Measurements from ENCODE around the gene SUN1.
"Not testable (repeated sequence)": the region's sequence is repeated elsewhere in the genome, so short reads cannot be mapped to it uniquely, and the experiment has no call there.

The SUN1 gene

DNA sequence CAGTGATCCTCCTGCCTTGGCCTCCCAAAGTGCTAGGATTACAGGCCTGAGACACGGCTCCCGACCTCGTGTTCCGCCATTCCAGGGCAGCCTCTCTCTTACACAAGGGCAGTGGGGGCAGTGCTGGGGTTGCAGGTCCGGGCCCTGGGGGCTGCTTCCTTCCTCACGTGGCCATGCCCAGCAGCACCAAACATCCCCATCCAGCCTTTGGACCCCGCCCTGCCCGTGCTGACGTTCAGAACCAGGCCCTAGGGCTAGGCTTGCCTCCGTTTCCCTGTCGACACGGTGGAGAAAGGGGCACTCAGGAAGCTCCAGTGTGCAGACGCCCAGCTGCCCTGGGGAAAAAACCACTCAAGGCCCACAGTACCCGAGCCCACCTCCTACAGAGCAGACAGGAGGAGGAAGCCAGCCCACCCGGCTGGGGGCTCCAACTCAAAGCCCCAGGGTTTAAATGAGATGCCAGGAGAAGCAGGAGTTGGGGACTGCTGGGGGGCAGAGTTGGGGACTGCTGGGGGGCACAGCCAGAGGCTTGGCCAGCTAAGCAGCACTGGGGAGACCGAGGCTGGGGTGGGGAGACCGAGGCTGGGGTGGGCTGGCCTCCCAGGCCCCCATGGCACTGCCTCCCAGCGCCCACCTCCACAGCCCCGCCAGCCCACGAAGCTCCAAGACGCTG lies 86.3 kb downstream of the SUN1 start:
- H3K27ac ChIP-seq (ENCODE audit: low read depth in 2 of 2, low read length in 2 of 2) = no peak overlapping the region
- no peaks in the 10 kb centered on the region for H3K27me3 ChIP-seq (ENCODE audit: control insufficient read depth in 2 of 2, insufficient read depth in 2 of 2, low read length in 2 of 2)
- H3K9me3 ChIP-seq (ENCODE audit: control insufficient read depth in 2 of 2, low read length in 2 of 2) = no peaks in the 10 kb centered on the region
- no peak overlapping the region for H3K9ac ChIP-seq (ENCODE audit: low read depth in 1 of 2, low read length in 2 of 2)
- peaks cover 0 to 2% of the 10 kb centered on the region in 2 donors for H3K36me3 ChIP-seq (ENCODE audit: control insufficient read depth in 2 of 2, insufficient read depth in 2 of 2, low read length in 2 of 2)
- H3K4me3 ChIP-seq (ENCODE audit: low read length in 2 of 2) = no peak overlapping the region
- peaks cover 54 to 65% of the 10 kb centered on the region in 2 donors for H3K4me1 ChIP-seq (ENCODE audit: control insufficient read depth in 2 of 2, insufficient read depth in 2 of 2, low read length in 2 of 2)

DNA sequence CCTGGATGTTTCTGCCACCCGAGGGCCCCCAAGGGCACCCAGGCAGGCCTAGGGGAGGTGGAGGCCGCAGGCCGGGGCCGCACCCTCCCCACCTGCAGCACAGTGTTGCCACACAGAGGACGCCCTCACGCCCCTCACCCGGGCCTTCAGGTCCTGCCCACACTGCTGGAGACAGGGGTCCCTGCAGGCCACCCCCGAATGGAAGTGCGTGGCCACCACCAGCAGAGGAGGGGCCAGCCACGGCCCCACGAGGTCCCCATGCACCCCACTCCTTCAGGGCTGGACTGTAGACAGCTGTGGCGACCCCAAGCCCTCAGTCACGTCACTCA lies 86.8 kb downstream of the SUN1 start:
- H3K4me3 ChIP-seq (ENCODE audit: low read length in 2 of 2) = no peak overlapping the region
- peaks cover 0 to 2% of the 10 kb centered on the region in 2 donors for H3K36me3 ChIP-seq (ENCODE audit: control insufficient read depth in 2 of 2, insufficient read depth in 2 of 2, low read length in 2 of 2)
- no peaks in the 10 kb centered on the region for H3K9me3 ChIP-seq (ENCODE audit: control insufficient read depth in 2 of 2, low read length in 2 of 2)
- no peaks in the 10 kb centered on the region for H3K27me3 ChIP-seq (ENCODE audit: control insufficient read depth in 2 of 2, insufficient read depth in 2 of 2, low read length in 2 of 2)
- H3K4me1 ChIP-seq (ENCODE audit: control insufficient read depth in 2 of 2, insufficient read depth in 2 of 2, low read length in 2 of 2) = peaks cover 57 to 63% of the 10 kb centered on the region in 2 donors
- no peak overlapping the region for H3K9ac ChIP-seq (ENCODE audit: low read depth in 1 of 2, low read length in 2 of 2)
- peak overlapping the region in 1 of 2 donors; percentile 9 for H3K27ac ChIP-seq (ENCODE audit: low read depth in 2 of 2, low read length in 2 of 2)

DNA sequence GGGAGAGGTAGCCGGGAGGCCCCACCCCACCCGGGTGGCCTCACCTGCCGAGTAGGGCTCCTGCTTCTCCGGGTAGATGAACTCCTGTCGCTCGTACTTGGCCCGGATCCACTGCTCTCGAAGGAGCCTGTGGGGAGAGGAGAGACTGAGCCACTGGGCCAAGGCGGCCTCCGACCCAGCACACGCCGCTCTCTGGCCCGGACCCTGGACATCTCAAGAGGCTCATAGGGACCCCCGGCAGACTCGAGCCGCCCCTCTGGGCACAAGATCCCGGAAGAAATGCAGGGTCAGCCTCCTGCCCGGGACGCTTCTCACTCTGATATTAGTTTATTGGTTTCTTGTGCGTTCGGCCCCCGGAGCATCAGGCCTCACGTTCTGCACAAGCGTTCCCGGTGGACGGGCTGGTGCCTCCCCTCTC lies 87.7 kb downstream of the SUN1 start:
- Histone ChIP-seq H3K9me3 (ENCODE audit: control insufficient read depth in 2 of 2, low read length in 2 of 2) (no peaks in the 10 kb centered on the region), H3K27ac (ENCODE audit: low read depth in 2 of 2, low read length in 2 of 2) (peak overlapping the region; percentile 80 to 97), H3K4me3 (ENCODE audit: low read length in 2 of 2) (peak overlapping the region; percentile 50 to 57), H3K9ac (ENCODE audit: low read depth in 1 of 2, low read length in 2 of 2) (peak overlapping the region; percentile 24 to 75), H3K27me3 (ENCODE audit: control insufficient read depth in 2 of 2, insufficient read depth in 2 of 2, low read length in 2 of 2) (no peaks in the 10 kb centered on the region), H3K36me3 (ENCODE audit: control insufficient read depth in 2 of 2, insufficient read depth in 2 of 2, low read length in 2 of 2) (peaks cover 0 to 2% of the 10 kb centered on the region in 2 donors), H3K4me1 (ENCODE audit: control insufficient read depth in 2 of 2, insufficient read depth in 2 of 2, low read length in 2 of 2) (peaks cover 55 to 61% of the 10 kb centered on the region in 2 donors)

DNA sequence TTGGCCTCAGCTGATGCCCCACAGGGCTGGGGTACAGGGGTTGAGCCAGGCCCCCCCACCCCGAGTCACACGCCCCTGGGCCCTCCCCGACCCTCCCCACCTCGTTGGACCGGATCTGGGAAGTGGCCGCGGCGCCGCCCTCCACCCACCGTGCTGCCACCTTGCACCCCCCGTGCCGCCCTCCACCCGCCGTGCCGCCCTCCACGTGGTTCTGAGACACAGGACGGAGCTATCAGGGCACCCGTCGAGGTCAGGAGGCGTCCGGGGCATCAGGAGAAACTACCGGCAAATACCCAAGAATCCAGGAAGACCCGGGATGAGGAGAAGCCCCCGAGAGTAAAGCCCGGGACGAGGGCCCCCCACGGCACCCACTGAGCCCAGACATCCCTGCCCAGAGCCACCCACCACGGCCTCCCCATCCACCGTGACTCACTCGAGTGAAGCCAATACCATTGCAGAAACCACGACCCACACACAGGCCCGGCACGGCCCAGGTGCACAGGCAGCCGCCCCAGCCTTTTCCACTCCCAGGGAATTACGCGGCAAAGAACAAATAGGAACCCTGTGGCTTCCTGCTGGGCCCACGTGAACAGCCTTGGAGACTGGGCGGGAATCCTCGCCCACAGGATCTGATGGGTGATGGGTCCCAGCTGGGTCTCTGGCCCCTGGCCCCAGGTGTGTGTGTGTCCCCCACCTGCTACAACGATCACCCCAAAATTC lies 88.2 kb downstream of the SUN1 start:
- peaks cover 54 to 60% of the 10 kb centered on the region in 2 donors for H3K4me1 ChIP-seq (ENCODE audit: control insufficient read depth in 2 of 2, insufficient read depth in 2 of 2, low read length in 2 of 2)
- H3K27ac ChIP-seq (ENCODE audit: low read depth in 2 of 2, low read length in 2 of 2) = peak overlapping the region; percentile 80 to 97
- peak overlapping the region; percentile 50 to 57 for H3K4me3 ChIP-seq (ENCODE audit: low read length in 2 of 2)
- H3K9me3 ChIP-seq (ENCODE audit: control insufficient read depth in 2 of 2, low read length in 2 of 2) = no peaks in the 10 kb centered on the region
- H3K27me3 ChIP-seq (ENCODE audit: control insufficient read depth in 2 of 2, insufficient read depth in 2 of 2, low read length in 2 of 2) = no peaks in the 10 kb centered on the region
- H3K36me3 ChIP-seq (ENCODE audit: control insufficient read depth in 2 of 2, insufficient read depth in 2 of 2, low read length in 2 of 2) = peaks cover 0 to 2% of the 10 kb centered on the region in 2 donors
- peak overlapping the region; percentile 56 to 75 for H3K9ac ChIP-seq (ENCODE audit: low read depth in 1 of 2, low read length in 2 of 2)

DNA sequence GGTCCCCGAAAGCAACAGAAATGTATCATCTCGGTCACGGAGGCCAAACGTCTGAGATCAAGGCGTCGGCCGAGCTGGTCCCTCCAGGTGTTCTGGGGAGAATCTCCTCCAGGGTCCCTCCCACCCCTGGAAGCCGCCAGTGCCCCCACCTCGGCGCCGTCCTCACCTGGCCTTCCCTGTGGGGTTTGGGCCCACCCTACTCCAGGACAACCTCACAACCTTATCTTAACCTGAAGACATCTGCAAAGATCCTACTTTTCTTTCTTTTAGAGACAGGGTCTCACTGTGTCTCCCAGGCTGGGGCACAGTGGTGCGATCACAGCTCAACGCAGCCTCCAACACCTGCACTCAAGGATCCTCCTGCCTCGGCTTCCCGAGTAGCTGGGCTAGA lies 88.8 kb downstream of the SUN1 start:
- H3K9ac ChIP-seq (ENCODE audit: low read depth in 1 of 2, low read length in 2 of 2) = peak overlapping the region in 1 of 2 donors; percentile 67
- H3K27me3 ChIP-seq (ENCODE audit: control insufficient read depth in 2 of 2, insufficient read depth in 2 of 2, low read length in 2 of 2) = no peaks in the 10 kb centered on the region
- H3K36me3 ChIP-seq (ENCODE audit: control insufficient read depth in 2 of 2, insufficient read depth in 2 of 2, low read length in 2 of 2) = peaks cover 0 to 2% of the 10 kb centered on the region in 2 donors
- no peaks in the 10 kb centered on the region for H3K9me3 ChIP-seq (ENCODE audit: control insufficient read depth in 2 of 2, low read length in 2 of 2)
- H3K4me1 ChIP-seq (ENCODE audit: control insufficient read depth in 2 of 2, insufficient read depth in 2 of 2, low read length in 2 of 2) = peaks cover 59 to 60% of the 10 kb centered on the region in 2 donors
- peak overlapping the region in 1 of 2 donors; percentile 57 for H3K4me3 ChIP-seq (ENCODE audit: low read length in 2 of 2)
- H3K27ac ChIP-seq (ENCODE audit: low read depth in 2 of 2, low read length in 2 of 2) = peak overlapping the region; percentile 80 to 97

GRCh38 chr7:921581-922333 lies 89.5 kb downstream of the SUN1 start:
- H3K36me3 ChIP-seq (ENCODE audit: control insufficient read depth in 2 of 2, insufficient read depth in 2 of 2, low read length in 2 of 2) = peaks cover 0 to 2% of the 10 kb centered on the region in 2 donors
- peak overlapping the region; percentile 80 to 97 for H3K27ac ChIP-seq (ENCODE audit: low read depth in 2 of 2, low read length in 2 of 2)
- no peaks in the 10 kb centered on the region for H3K9me3 ChIP-seq (ENCODE audit: control insufficient read depth in 2 of 2, low read length in 2 of 2)
- H3K27me3 ChIP-seq (ENCODE audit: control insufficient read depth in 2 of 2, insufficient read depth in 2 of 2, low read length in 2 of 2) = no peaks in the 10 kb centered on the region
- peak overlapping the region; percentile 67 to 68 for H3K9ac ChIP-seq (ENCODE audit: low read depth in 1 of 2, low read length in 2 of 2)
- no peak overlapping the region for H3K4me3 ChIP-seq (ENCODE audit: low read length in 2 of 2)
- peaks cover 56 to 62% of the 10 kb centered on the region in 2 donors for H3K4me1 ChIP-seq (ENCODE audit: control insufficient read depth in 2 of 2, insufficient read depth in 2 of 2, low read length in 2 of 2)

DNA sequence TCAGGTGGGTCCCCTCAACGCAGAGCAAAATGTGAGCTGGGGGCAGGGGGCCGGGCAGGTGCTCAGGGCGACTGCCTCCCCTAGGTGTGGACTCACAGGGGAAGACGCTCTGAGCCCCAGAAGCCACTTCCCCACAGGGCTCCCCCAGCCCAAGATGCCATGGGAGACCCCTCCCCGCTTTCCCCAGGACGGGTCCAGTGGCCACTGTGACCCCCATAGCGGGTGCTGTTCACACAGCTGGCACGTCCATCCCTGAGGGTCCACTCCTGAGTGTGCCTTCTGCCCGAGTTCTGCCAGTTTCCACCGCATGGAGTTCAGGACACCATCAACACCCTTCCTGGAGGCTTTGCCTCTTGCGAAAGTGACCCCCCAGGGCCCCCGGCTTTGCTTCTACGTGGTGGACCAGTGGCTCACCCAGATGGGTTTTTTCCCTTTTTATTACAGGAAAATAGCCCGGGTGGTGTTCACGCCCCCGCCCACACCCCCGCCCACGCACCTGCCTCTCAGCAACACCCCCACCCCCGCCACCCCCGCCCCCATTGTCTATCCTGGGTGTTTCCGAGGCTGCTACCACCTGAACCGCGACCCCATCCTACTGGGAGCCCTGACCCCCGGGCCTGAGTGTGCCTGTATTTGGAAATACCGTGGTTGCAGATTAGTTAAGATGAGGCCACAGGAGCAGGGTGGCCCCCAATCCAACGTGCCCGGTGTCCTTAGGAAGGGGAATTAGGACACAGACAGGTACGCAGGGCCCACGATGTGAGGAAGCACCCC lies 90.2 kb downstream of the SUN1 start:
- peak overlapping the region; percentile 97 to 98 for H3K27ac ChIP-seq (ENCODE audit: low read depth in 2 of 2, low read length in 2 of 2)
- peak overlapping the region; percentile 74 to 92 for H3K9ac ChIP-seq (ENCODE audit: low read depth in 1 of 2, low read length in 2 of 2)
- H3K4me1 ChIP-seq (ENCODE audit: control insufficient read depth in 2 of 2, insufficient read depth in 2 of 2, low read length in 2 of 2) = peaks cover 64 to 69% of the 10 kb centered on the region in 2 donors
- no peaks in the 10 kb centered on the region for H3K9me3 ChIP-seq (ENCODE audit: control insufficient read depth in 2 of 2, low read length in 2 of 2)
- no peaks in the 10 kb centered on the region for H3K27me3 ChIP-seq (ENCODE audit: control insufficient read depth in 2 of 2, insufficient read depth in 2 of 2, low read length in 2 of 2)
- H3K36me3 ChIP-seq (ENCODE audit: control insufficient read depth in 2 of 2, insufficient read depth in 2 of 2, low read length in 2 of 2) = peaks cover 0 to 2% of the 10 kb centered on the region in 2 donors
- peak overlapping the region; percentile 40 to 57 for H3K4me3 ChIP-seq (ENCODE audit: low read length in 2 of 2)

- Histone ChIP-seq H3K27me3 (ENCODE audit: control insufficient read depth in 2 of 2, insufficient read depth in 2 of 2, low read length in 2 of 2) (no peaks in the 10 kb centered on the region), H3K9me3 (ENCODE audit: control insufficient read depth in 2 of 2, low read length in 2 of 2) (no peaks in the 10 kb centered on the region), H3K27ac (ENCODE audit: low read depth in 2 of 2, low read length in 2 of 2) (peak overlapping the region; percentile 97 to 98), H3K9ac (ENCODE audit: low read depth in 1 of 2, low read length in 2 of 2) (peak overlapping the region; percentile 74 to 92), H3K4me1 (ENCODE audit: control insufficient read depth in 2 of 2, insufficient read depth in 2 of 2, low read length in 2 of 2) (peaks cover 67 to 68% of the 10 kb centered on the region in 2 donors), H3K4me3 (ENCODE audit: low read length in 2 of 2) (peak overlapping the region; percentile 31 to 61), H3K36me3 (ENCODE audit: control insufficient read depth in 2 of 2, insufficient read depth in 2 of 2, low read length in 2 of 2) (no peaks in the 10 kb centered on the region)
These were observed 91.1 kb downstream of the SUN1 start for GRCh38 chr7:923108-924041.

GRCh38 chr7:924042-924441 lies 91.8 kb downstream of the SUN1 start:
- Histone ChIP-seq H3K9ac (ENCODE audit: low read depth in 1 of 2, low read length in 2 of 2) (peak overlapping the region in 1 of 2 donors; percentile 92), H3K27ac (ENCODE audit: low read depth in 2 of 2, low read length in 2 of 2) (peak overlapping the region; percentile 97 to 98), H3K4me1 (ENCODE audit: control insufficient read depth in 2 of 2, insufficient read depth in 2 of 2, low read length in 2 of 2) (peaks cover 68 to 69% of the 10 kb centered on the region in 2 donors)
- not testable (repeated sequence) for H3K9me3 ChIP-seq (ENCODE audit: control insufficient read depth in 2 of 2, low read length in 2 of 2); H3K27me3 ChIP-seq (ENCODE audit: control insufficient read depth in 2 of 2, insufficient read depth in 2 of 2, low read length in 2 of 2); H3K4me3 ChIP-seq (ENCODE audit: low read length in 2 of 2); H3K36me3 ChIP-seq (ENCODE audit: control insufficient read depth in 2 of 2, insufficient read depth in 2 of 2, low read length in 2 of 2)

All from mucosa of rectum (tissue), 2 donors.